NCI-H2227 (cell line): ENCODE data around the gene SYNPO2.

Experiments
- DNase-seq: peaks from one replicate; lab custom pipeline; 2025; ENCODE audit not compliant: unreplicated experiment; lab: John Stamatoyannopoulos, UW

SYNPO2 gene

DNA sequence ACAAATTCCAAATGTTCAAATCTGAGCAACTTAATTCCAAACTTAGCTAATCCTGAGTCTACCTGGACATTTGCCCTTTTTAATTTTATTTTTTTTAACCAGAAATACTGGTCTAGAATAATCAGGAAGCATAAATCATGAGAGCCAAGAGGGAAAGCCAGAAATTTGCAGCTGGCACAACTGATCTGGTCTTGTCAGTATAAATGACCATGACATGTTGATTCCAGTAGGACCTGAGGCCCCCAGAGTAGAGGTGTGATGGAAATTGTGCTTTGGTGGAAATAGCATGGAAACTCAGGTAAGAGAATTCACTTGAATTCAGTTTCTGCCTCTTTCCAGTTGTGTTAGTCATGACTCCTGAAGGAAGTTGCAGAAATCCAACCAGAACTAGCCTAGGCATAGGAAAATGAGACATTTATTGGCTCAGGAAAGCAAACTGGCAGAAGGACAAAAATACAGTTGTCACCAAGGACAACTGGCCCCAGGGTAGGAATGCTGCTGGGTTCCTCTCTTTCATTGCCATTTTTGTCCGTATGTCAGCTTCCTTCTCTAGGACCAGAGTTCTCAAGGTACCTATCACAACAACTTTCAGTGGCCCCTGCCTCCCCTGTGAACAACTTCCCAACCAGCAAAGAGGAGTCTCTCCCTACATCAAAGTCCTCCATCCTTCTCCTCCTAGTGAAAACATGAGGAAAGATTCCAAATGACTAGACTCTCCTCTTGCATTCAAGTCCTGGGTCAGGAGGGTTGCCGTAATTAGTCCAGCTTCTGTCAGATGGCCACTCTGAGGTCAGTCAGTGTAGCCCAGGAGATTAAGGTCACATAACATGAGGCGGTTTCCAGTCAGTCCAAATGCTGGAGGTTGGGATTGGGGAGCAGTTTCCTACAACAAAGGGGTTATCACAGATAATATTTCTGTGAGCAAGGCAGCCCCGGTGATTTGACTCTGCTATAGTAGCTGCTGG is 217.7 kb downstream of the SYNPO2 start:
- DNase-seq = no peak

DNA sequence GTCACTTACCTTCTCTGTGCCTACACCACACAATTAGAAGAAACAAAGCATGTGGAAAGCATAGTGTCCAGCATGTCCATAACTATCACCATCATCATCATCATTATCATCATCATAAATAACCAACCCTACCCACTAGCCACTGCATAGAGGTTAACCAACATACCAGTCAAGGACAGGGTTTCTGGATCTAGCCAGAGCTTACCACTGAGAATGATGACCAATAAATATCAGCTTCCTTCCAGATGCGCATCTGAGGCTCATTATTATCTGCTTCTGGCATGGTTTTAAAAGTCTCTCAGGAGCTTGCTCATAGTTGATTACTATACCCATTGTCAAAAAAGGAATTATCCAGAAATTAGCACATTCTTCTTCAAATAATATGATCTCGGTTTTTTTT is 221.5 kb downstream of the SYNPO2 start:
- DNase-seq = no peak
